CD4-positive, alpha-beta T cell treated with Interleukin-6 at 100 ng/mL for 8 hours (primary cell): ENCODE results near the gene RAB4B.
"Not testable (repeated sequence)": the region's sequence is repeated elsewhere in the genome, so short reads cannot be mapped to it uniquely, and the experiment has no call there.

Experiments
- DNase-seq: peaks from one replicate; pipeline ENCODE4 v3.0.0-alpha.2; 2020; ENCODE audit warnings: mixed read lengths, low spot score

Gene RAB4B

DNA sequence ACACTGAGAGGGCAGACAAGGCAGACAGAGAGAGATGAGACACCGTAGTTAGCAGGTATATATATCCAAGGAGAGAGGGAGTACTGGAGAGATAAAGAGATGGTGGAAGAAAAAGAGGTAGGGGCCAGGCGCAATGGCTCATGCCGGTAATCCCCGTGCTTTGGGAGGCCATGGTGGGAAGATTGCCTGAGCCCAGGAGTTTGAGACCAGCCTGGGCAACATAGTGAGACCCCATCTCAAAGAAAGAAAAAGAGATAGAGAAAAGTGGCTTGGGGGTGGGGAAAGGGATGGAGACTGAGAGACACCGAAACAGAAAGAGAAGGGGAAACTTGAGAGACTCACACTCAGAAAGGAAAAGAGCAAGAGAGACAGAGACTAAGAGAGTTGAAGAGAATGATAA lies 2.5 kb downstream of the RAB4B start:
- no peak for DNase-seq

GRCh38 chr19:40781140-40781539 lies 3.1 kb downstream of the RAB4B start:
- DNase-seq: no peak

DNA sequence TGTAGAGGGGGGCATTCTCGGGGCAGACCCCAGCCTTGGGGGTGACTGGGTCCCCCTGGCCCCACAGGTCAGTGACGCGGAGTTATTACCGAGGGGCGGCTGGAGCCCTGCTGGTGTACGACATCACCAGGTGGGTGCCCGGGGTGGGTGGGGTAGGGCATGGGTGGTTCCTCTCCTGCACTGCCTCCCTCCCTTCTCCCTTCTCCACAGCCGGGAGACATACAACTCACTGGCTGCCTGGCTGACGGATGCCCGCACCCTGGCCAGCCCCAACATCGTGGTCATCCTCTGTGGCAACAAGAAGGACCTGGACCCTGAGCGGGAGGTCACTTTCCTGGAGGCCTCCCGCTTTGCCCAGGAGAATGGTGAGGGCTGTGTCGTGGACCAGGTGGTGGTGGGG lies 5.7 kb downstream of the RAB4B start:
- DNase-seq: no peak

- DNase-seq: not testable (repeated sequence)
Measured at GRCh38 chr19:40784146-40784545, 6.1 kb downstream of the RAB4B start.

GRCh38 chr19:40785526-40785925 lies 7.5 kb downstream of the RAB4B start:
- DNase-seq: no peak

- no peak for DNase-seq
Measured at GRCh38 chr19:40786060-40787037, 8.3 kb downstream of the RAB4B start.

GRCh38 chr19:40791349-40791748 lies 13.3 kb downstream of the RAB4B start:
- no peak for DNase-seq

DNA sequence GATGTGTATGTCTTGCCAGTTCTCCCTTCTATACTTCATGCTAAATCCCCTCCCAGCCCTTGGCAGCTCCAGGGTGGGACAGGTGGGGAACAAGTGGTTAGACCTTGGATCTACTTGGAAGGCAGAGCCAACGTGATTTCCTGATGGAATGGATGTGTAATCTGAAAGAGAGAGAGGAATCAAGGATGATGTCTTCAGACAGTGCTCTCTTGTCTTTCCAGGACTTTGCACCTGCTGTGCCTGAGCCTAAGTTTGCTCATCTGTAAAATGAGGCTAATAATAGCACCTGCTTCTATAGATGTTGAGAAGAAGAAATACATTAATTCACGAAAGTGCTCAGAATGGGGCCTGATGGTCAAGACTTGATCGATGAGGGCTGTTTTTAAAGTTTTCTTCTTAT lies 13.9 kb downstream of the RAB4B start:
- no peak for DNase-seq

DNA sequence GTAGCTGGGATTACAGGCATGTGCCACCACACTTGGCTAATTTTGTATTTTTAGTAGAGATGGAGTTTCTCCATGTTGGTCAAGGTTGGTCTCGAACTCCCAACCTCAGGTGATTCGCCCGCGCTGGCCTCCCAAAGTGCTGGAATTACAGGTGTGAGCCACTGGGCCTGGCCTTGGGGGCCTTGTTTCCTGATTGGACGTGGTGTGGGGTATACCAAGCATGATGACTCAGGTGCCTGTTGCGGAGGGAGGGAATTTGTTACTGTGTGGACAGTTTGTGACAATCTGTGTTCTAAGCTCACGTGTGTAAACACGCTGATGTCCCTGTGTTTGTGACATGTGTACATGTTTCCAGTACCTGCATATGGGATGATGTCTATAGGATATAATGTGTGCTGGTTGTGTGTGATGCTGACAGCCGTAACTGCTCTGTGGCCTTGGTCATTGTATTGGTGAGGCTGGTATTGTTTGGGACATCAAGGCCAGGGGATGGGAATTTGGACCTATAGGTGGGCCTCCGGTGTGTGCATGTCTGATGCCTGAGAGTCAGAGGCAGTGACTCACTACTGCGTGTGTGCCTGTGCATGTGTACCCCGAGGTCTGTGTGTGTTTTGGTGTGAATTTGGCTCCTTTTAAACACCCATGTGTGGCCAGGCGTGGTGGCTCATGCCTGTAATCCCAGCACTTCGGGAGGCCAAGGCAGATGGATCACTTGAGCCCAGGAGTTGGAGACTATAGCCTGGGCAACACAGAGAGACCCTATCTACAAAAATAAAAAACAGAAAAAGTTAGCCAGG lies 19.3 kb downstream of the RAB4B start:
- DNase-seq: no peak

DNA sequence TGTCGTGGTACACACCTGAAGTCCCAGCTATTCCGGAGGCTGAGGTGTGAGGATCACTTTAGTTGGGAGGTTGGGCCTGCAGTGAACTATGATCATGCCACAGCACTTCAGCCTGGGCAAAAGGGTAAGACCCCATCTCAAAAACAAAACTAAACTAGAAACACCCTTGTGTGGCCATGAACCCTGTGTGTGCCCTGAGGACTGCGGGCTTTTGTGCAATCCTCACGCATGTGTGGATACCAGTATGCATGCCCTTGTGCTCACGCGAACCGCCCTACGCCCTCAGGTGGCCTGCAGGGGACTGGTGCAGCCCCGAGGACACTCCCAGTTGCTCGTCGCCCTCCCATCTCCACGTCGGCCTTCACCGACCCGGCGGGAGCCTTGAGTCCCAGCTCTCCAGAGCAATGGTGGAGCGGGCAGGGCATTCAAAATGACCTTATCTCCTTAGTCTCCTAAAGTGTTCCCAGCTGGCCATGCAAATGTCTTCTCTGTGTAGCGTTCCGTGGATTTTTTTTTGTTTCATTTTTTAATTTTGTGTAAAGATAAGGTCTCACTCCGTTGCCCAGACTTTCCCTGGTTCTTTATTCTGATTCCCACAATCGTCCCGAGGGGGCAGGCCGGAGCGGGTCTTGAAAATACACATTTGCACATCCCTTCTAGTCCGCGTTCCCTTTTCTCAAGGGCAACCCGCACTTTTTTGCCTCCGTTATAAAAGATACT lies 20.1 kb downstream of the RAB4B start:
- DNase-seq: peak; percentile 69

DNA sequence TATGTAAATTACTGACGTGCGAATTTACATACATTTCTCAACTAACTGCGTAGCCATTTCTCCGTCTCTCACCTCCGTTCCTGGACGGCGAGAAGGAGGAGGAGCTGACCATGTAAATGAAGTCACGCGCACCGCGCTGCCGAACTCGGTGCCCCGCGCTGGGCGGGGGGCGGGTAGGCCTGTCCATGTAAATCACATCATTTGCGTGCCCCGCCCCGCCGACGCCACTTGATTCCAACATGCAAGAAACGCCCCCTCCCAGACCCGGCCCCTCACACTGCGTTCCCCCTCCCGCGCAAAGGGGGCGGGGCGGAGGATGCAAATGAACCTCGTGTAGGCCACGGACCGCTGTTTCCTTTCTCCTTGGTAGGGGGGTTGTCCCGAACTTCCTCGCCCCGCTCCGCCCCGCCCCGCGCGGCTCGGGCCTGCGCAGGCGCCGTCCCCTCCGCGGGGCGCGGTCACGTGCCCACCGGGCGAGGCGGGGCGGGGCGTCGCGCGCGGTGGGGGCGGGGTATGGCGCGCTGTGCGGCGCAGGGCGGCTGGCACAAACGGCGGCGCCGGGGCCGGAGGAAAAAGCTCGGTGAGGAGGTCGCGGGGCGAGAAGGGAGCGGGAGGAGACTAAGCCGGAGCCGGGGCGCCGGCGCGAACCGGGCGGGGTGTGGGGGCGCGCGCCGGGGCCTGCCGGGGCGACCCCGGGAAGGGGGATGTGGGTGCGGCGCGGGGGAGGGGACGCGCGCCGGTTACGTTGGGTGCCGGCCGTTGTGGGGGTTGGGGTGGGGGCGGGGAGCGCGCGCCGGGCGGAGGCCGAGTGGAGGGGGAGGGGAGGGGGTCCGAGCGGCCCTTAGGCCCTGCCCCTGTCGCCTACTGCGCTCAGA lies 20.9 kb downstream of the RAB4B start, which contains the start of gene EGLN2:
TSS of gene EGLN2 (plus strand) at position 509 of the 875 bp plus-strand sequence. CDS start 1,382 bp downstream, outside the sequence.
- peak; percentile 100 for DNase-seq

DNA sequence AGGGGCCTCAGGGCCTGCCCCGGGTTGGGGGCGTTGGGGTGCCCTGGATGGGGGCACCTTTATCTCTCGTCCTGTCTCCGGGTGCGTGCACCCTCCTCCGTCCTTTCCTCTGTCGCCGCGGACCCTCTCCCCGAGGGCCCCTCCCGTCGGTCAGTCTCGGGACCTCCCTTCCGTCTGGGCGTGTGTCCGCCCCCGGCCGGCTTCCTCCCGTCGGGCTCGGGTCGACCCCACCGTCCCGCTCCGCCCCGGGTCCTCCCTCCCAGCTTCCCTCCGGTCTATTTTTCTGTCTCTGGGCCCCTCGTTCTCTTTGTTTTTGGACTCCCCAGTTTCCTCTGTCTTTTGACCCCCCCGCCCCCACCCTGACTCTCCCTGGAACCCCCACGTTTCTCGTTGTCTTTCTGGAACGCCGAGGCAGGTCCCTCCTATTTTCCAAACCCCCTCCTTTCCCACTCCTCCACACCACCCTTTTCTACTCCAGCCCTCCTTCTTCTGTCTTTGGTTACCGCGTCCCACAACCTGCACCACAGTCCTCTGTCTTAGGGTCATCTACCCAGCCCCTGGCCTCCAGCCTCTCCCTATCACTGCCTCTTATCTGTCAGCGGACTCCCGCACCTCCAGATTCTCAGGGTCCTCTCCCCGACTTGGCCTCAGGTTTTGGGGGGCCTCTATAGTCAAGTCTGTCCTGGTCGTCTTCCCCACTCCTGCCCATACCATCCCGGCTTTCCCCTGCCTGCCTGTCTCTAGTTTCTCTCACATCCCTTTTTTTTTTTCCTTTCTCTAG lies 21.7 kb downstream of the RAB4B start:
- no peak for DNase-seq

DNA sequence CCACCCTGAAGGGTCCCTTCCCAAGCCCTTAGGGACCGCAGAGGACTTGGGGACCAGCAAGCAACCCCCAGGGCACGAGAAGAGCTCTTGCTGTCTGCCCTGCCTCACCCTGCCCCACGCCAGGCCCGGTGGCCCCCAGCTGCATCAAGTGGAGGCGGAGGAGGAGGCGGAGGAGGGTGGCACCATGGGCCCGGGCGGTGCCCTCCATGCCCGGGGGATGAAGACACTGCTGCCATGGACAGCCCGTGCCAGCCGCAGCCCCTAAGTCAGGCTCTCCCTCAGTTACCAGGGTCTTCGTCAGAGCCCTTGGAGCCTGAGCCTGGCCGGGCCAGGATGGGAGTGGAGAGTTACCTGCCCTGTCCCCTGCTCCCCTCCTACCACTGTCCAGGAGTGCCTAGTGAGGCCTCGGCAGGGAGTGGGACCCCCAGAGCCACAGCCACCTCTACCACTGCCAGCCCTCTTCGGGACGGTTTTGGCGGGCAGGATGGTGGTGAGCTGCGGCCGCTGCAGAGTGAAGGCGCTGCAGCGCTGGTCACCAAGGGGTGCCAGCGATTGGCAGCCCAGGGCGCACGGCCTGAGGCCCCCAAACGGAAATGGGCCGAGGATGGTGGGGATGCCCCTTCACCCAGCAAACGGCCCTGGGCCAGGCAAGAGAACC lies 22.4 kb downstream of the RAB4B start:
- DNase-seq: no peak

DNA sequence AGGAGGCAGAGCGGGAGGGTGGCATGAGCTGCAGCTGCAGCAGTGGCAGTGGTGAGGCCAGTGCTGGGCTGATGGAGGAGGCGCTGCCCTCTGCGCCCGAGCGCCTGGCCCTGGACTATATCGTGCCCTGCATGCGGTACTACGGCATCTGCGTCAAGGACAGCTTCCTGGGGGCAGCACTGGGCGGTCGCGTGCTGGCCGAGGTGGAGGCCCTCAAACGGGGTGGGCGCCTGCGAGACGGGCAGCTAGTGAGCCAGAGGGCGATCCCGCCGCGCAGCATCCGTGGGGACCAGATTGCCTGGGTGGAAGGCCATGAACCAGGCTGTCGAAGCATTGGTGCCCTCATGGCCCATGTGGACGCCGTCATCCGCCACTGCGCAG lies 22.9 kb downstream of the RAB4B start:
- DNase-seq: no peak

GRCh38 chr19:40801426-40802299 lies 23.6 kb downstream of the RAB4B start:
- no peak for DNase-seq

GRCh38 chr19:40802300-40803169 lies 24.5 kb downstream of the RAB4B start:
- DNase-seq: no peak

GRCh38 chr19:40803170-40803856 lies 25.3 kb downstream of the RAB4B start:
- no peak for DNase-seq
